GM18951 (cell line): Measurements from ENCODE around the gene RAX2.

ENCODE experiments used
- POLR2A ChIP-seq: IDR thresholded peaks from 4 replicates; pipeline ENCODE4 v1.6.1; 2011; ENCODE audit warnings: mild to moderate bottlenecking; ENCODE audit not compliant: insufficient read length, insufficient read depth; ENCODE audit errors: extremely low read depth
- in situ Hi-C: fragments of 300-500 bp; cut with MboI; formaldehyde crosslinking; loops from one replicate; pipeline ENCODE4 v1.12.0; 2022; ENCODE audit warnings: low sequenced_read_pairs, mixed read lengths, inconsistent platforms; ENCODE audit not compliant: unreplicated experiment

RAX2 gene

DNA sequence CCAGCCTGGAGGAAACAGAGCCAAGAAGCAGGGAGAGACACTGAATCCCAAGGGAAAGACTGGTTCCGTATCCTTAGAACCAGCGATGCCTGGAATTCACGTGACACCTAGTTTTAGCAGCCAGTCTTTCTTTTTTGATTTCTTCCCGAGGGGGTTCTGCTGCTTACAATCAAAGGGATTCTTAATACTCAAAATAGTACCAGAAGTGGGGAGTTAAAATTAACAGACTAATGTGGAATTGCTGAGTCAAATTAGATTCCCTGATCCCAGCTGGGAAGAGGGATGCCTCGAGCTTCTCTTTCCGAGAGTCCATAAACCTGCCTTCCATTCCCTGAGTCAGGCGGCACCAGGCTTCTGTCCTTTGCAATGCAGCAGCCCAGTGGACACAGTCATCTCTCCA, 18.9 kb upstream of the RAX2 start:
- TF ChIP-seq POLR2A: no peak
- in situ Hi-C loops: no loop called here

DNA sequence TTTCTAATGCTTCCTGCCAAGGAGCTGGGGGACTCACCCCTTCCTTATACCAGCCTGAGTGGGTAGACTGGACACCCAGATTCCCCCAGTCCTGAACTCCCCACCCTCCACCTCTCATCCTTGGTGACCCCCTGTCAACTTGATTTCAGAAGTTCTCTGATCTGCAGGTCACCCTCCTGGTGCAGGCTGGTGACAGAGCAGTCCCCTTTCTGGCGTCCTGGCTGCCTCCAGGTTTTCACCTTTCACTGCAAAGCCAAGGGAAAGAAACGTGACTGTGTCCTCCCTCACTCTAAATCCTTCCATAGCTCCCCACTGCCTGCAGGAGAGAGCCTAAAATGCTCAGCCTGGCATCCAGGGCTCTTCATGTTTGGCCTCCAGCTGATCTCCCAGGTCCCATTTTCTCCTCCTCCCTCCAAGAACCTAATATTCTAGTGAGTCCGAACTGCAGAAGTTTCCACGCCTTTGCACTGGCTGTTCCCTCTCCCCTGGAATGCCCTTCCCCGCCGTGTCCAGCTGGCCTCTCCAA, 18.2 kb upstream of the RAX2 start:
- in situ Hi-C loops: no loop called here
- TF ChIP-seq POLR2A: no peak

- TF ChIP-seq POLR2A: no peak
- in situ Hi-C loops: no loop called here
Observed at GRCh38 chr19:3788996-3789778, 17.2 kb upstream of the RAX2 start.

DNA sequence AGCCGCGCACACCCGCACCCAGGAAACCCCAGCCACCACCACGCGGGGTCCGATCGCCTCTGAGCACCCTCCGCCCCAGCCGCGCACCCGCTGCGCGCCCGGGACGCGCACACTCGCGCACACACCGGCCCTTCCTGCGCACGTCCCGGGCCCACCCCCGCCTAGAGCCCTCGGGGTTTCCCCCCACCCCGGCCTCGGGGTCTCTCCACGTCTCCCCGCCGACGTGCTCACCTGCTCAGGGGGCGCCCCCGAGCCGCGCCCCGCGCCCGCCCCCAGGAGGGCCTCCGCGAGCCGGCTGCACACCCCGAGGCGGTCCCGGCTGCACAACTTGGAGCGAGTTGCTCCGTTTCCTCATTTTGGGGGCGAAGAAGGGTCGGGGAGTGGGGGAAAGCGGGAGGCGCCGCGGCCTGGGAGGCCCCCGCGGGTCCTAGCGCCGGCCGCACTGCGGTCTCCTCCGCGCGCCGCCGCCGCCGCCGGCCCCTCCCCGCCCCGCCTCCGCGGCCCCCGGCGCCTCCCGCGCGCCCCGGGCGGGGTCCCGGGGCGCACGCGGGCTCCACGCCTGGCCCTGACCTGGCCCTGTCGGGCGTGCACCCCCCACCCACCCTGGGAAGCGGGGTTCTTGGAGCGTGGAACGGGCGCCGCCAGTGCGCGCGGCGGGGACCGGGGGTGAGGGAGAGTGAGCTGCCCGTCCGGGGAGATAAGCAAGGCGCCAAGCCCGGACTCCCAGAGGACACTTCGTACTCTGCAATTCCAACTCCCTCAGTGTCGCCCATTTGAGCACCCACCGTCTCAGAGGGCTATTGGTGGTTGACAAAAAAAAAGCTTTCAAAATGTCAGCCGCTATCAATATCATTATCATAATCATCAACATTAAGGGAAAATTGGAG, 14.2 kb upstream of the RAX2 start, which contains the start of gene MATK:
Gene MATK, minus strand, starts transcription at position 444 of the 887 bp plus-strand sequence. CDS start 1,246 bp downstream, outside the sequence.
- in situ Hi-C loops: no loop called here
- TF ChIP-seq POLR2A: no peak

DNA sequence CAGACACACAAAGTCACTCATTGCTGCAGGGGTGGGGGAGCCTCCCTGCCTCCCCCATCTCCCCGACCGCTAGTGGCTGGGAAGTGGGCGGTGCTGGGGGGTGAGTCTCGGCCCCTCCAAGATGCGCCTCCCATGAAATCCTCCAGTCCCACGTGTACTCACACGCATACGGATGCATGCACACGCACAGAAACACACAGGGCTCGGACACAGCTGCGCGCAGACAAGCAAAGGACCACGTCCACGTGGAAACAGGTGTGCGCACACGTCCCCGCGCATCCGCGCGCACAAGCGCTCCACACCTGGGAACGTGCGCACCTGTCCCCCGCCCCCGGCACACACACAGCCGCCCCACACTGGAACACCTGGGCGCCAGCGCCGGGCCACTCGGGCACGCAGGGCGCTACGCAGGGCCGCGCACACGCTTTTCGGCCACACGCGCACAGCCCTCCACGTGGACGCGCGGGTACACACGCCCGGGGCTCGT, 13.5 kb upstream of the RAX2 start:
- in situ Hi-C loops: no loop called here
- no peak for TF ChIP-seq POLR2A

DNA sequence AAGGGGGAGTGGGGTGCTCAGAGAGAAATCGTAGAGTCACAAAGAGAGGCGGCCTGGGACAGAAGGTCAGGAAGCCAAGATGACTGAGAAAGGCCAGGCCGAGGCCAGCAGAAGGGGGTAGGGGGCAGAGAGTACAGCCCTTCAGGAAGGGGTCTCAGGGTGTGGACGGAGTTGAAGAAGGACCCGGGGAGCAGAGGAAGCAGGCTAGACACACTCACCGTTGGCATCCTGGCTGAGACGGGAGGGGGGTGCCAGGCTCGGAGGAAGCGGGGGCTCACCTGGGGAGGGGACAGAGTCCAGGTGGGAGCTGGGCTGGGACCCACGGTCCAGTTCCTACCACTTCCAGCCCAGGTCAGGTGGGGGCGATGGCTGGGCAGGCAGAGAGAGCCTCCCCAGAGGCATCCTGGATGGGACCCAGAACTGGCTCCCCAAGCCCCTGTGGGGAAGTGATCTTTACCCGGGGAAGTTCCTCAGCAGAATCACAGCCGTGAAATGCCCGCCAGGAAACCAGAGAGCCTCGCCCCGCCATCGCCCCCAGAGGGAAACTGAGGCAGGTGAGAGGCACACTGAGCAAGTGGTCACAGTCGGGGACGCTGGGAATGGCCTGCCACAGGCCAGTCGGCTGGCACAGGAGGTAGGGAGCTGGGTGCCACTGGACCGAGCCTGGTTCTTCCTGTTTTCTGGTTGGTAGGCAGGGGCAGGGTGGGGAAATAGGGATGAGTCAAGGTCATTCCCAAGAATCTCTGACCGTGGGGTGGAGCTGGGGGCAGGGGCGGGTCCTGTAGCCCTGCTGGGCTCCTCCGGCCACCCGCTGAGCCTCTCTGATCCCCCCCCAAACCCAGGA, 12.8 kb upstream of the RAX2 start:
- TF ChIP-seq POLR2A: no peak
- in situ Hi-C loops: no loop called here

DNA sequence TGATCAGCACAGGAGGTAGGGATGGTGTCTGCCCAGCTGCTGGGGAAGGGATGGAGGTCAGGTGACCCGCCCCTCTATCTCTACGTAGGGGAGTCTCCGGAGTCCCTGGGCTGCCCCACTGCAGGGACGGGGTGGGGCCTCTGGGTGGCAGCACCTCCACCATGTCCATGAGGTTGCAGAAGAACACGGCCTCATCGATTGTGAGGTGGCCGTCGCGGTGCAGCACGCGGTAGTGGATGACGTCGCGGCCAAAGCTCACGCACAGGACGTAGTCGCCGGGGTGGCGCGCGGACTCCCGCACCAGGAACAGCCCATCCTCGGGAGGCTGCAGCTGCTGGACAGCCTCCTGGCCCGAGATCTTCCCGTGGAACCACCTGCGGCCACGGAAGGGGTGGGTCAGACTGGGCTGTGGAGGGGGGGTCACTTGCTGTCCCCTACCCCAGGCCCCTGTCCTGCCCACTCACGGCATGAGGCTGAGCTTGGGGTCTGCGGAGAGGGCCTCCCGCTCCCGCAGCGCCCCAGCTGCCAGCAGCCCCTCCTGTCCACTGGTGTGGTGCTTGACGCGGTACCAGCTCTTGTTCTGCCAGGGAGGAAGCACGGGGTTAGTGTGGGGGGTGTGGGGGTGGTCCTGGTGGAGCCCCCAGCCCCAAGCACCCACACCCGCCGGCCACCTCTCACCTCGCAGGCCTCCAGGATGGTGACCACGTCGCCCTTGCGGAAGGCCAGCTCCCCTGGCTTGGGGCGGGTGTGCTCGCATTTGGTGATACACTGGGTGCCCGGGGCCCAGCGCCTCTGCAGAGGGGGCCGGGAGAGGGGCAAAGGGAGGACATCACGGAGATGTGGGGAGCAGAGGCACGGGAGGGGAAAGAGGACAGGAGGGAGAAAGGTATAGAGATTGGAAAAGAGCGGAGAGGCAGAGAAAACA, 11.9 kb upstream of the RAX2 start:
- TF ChIP-seq POLR2A: no peak
- in situ Hi-C loops: no loop called here

GRCh38 chr19:3782903-3783302, 10.9 kb upstream of the RAX2 start:
- in situ Hi-C loops: no loop called here
- no peak for TF ChIP-seq POLR2A

GRCh38 chr19:3782330-3782729, 10.3 kb upstream of the RAX2 start:
- in situ Hi-C loops: no loop called here
- TF ChIP-seq POLR2A: no peak

- in situ Hi-C loops: no loop called here
Observed at GRCh38 chr19:3781603-3782002, 9.6 kb upstream of the RAX2 start.

DNA sequence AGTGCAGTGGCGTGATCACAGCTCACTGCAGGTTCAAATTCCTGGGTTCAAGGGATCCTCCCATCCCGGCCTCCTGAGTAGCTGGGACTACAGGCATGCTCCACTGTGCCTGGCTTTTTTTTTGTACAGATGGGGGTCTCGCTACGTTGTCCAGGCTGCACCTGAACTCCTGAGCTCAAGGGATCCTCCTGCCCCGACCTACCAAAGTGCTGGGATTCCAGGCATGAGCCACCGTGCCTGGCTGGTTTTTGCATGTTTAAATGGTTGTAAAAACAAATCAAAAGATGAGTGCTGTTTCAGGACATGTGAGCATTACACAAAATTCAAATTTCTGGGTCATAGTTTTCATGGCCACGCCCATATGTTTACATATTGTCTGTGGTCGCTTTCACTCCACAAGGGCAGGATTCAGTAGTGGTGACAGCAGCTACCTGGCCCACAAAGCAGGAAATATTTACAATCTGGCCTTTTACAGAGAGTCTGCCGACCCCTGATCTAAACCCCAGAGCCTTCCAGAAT, 8.8 kb upstream of the RAX2 start:
- in situ Hi-C loops: no loop called here
- no peak for TF ChIP-seq POLR2A

More at GRCh38 chr19:3781603-3782002, 9.6 kb upstream of the RAX2 start:
- TF ChIP-seq POLR2A: no peak

GRCh38 chr19:3778899-3779723, 7.1 kb upstream of the RAX2 start:
- in situ Hi-C loops: no loop called here
- TF ChIP-seq POLR2A: no peak
